ACC112 (cell line): ENCODE measurements around the gene ANKFN1.

ENCODE experiments used
- H2AFZ ChIP-seq: fragments of 200-600 bp; sonication (generic); one replicate; pipeline ENCODE4 v1.6.0; 2017; ENCODE audit warnings: antibody characterized with exemption, low read length; ENCODE audit not compliant: unreplicated experiment
- H3K27ac ChIP-seq: fragments of 200-600 bp; sonication (generic); 2 replicates; pipeline ENCODE4 v1.5.1; 2014; ENCODE audit warnings: low read depth, mild to moderate bottlenecking, antibody characterized with exemption, low read length, moderate library complexity
- H3K27me3 ChIP-seq: fragments of 200-600 bp; sonication (generic); 2 replicates; pipeline ENCODE4 v1.6.1; 2014; ENCODE audit warnings: mild to moderate bottlenecking, antibody characterized with exemption, low read length, moderate library complexity, mixed read lengths; ENCODE audit not compliant: insufficient read depth
- H3K36me3 ChIP-seq: fragments of 200-600 bp; sonication (generic); 2 replicates; pipeline ENCODE4 v1.6.1; 2016; ENCODE audit warnings: mild to moderate bottlenecking, antibody characterized with exemption, low read length, moderate library complexity, mixed read lengths; ENCODE audit not compliant: insufficient read depth
- H3K4me1 ChIP-seq: fragments of 200-600 bp; sonication (generic); one replicate; pipeline ENCODE4 v1.6.1; 2016; ENCODE audit warnings: low read length, mixed read lengths; ENCODE audit not compliant: insufficient read depth, unreplicated experiment, control insufficient read depth
- H3K4me3 ChIP-seq: fragments of 200-600 bp; sonication (generic); 2 replicates; pipeline ENCODE4 v1.5.1; 2014; ENCODE audit warnings: mild to moderate bottlenecking, low read depth, low read length
- H3K79me2 ChIP-seq: fragments of 200-600 bp; sonication (generic); one replicate; pipeline ENCODE4 v1.6.0; 2016; ENCODE audit warnings: low read length; ENCODE audit not compliant: control insufficient read depth, unreplicated experiment, insufficient read depth

ANKFN1 gene

DNA sequence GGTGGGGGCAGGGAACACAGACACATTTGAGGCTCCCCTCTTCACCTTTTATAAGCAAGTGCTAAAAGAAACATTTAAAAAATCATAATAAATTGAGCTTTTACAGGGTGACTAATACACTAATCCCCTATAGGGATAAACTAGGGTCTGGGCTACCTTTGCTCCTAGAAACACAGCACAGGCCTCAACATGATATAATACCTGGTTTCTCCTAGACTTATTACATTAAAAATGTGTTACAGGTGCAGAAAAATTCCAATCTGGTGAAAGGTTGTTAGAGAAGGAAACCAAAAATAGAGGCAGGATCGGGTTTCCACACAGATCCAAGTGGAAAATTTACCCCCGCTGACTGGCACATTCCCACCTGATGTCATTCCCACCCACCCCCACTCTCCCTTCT lies 315.6 kb downstream of the ANKFN1 start:
- H2AFZ ChIP-seq, result no peak overlapping the region
- H3K79me2 ChIP-seq, result no peaks in the 10 kb centered on the region

DNA sequence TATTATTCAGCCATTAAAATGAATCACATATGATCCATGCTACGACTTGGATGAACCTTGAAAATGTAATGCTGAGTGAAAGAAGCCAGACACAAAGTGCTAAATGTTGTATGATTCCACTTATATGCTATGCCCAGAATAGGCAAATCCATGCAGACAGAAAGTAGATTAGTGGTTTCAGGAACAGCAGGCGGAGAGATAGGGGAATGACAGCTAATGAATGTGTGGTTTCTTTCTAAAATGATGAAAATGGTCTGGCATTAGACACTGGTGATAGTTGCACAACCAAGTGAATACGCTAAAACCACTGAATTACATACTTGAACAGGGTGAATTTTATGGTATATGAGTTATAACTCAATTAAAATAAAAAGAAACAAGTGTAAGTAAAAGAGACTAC lies 318.4 kb downstream of the ANKFN1 start:
- Histone ChIP-seq H3K36me3 (no peaks in the 10 kb centered on the region), H3K4me3 (no peak overlapping the region), H3K27ac (no peak overlapping the region), H2AFZ (no peak overlapping the region), H3K79me2 (no peaks in the 10 kb centered on the region), H3K4me1 (no peaks in the 10 kb centered on the region), H3K27me3 (no peaks in the 10 kb centered on the region)

More for the DNA sequence above, 315.6 kb downstream of the ANKFN1 start:
- Histone ChIP-seq H3K4me1 (no peaks in the 10 kb centered on the region), H3K4me3 (no peak overlapping the region), H3K36me3 (no peaks in the 10 kb centered on the region), H3K27ac (no peak overlapping the region), H3K27me3 (no peaks in the 10 kb centered on the region)

- Histone ChIP-seq H3K27me3 (no peaks in the 10 kb centered on the region), H3K4me1 (no peaks in the 10 kb centered on the region), H3K36me3 (no peaks in the 10 kb centered on the region), H2AFZ (no peak overlapping the region), H3K27ac (no peak overlapping the region), H3K79me2 (no peaks in the 10 kb centered on the region), H3K4me3 (no peak overlapping the region)
These were observed 321.8 kb downstream of the ANKFN1 start for GRCh38 chr17:56475116-56475515.

- Histone ChIP-seq H3K27ac (no peak overlapping the region), H3K36me3 (no peaks in the 10 kb centered on the region), H3K4me3 (no peak overlapping the region), H3K4me1 (no peaks in the 10 kb centered on the region), H3K27me3 (no peaks in the 10 kb centered on the region), H3K79me2 (no peaks in the 10 kb centered on the region), H2AFZ (no peak overlapping the region)
These were observed 325.7 kb downstream of the ANKFN1 start for GRCh38 chr17:56478836-56479447.

GRCh38 chr17:56480501-56480900 lies 327.2 kb downstream of the ANKFN1 start:
- H3K27me3 ChIP-seq, result no peaks in the 10 kb centered on the region
- H2AFZ ChIP-seq, result no peak overlapping the region
- H3K27ac ChIP-seq, result no peak overlapping the region
- no peaks in the 10 kb centered on the region for H3K79me2 ChIP-seq
- H3K4me3 ChIP-seq, result no peak overlapping the region
- H3K4me1 ChIP-seq, result no peaks in the 10 kb centered on the region
- H3K36me3 ChIP-seq, result no peaks in the 10 kb centered on the region

DNA sequence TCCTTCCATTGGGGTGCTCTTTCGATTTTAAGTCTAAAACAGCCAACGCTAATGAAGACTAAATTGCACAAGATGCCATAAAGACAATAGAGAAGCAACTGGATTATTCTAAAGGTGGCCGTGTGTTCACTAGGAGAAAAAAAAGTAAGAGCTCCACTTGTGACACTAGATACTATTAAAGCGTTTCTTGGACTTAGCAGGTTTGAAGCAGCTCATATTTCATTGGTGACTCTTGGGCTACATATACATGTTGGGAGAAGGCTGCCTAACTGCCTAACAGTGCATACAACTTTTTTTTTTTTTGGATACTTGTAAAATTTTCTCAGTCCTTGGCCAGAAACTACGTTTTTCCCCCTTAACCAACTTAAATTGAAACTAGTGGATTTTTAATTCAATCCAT lies 328.4 kb downstream of the ANKFN1 start:
- no peaks in the 10 kb centered on the region for H3K27me3 ChIP-seq
- H3K4me1 ChIP-seq, result no peaks in the 10 kb centered on the region
- no peak overlapping the region for H3K27ac ChIP-seq
- no peaks in the 10 kb centered on the region for H3K36me3 ChIP-seq
- H3K4me3 ChIP-seq, result no peak overlapping the region
- H3K79me2 ChIP-seq, result no peaks in the 10 kb centered on the region
- H2AFZ ChIP-seq, result no peak overlapping the region

- H3K27me3 ChIP-seq, result no peaks in the 10 kb centered on the region
- H3K4me3 ChIP-seq, result no peak overlapping the region
- H3K36me3 ChIP-seq, result no peaks in the 10 kb centered on the region
- H3K79me2 ChIP-seq, result no peaks in the 10 kb centered on the region
- H2AFZ ChIP-seq, result no peak overlapping the region
- no peak overlapping the region for H3K27ac ChIP-seq
- no peaks in the 10 kb centered on the region for H3K4me1 ChIP-seq
These were observed 329.0 kb downstream of the ANKFN1 start for GRCh38 chr17:56482229-56482628.

DNA sequence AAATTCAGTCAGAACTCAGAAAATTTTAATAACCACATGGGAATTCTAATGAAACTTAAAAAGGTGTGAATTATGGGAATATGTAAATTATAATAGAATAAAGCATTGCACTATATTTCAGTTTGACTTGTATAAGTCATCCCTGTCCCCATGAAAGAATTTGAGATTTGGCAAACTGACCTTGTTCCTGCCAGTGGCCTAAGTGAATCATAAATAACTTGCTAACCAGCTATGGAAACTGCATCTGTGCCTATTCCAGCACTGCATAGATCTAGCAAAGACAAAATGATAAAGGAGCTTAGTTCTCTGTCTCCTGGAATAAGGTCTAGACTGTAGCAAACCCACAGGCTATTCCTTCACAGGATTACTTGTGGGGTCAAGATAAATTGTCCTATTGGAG lies 333.5 kb downstream of the ANKFN1 start:
- no peak overlapping the region for H3K4me3 ChIP-seq
- H3K27ac ChIP-seq, result no peak overlapping the region
- no peaks in the 10 kb centered on the region for H3K36me3 ChIP-seq
- H3K4me1 ChIP-seq, result no peaks in the 10 kb centered on the region
- no peaks in the 10 kb centered on the region for H3K79me2 ChIP-seq
- no peaks in the 10 kb centered on the region for H3K27me3 ChIP-seq
- H2AFZ ChIP-seq, result no peak overlapping the region

- Histone ChIP-seq H3K4me3 (no peak overlapping the region), H2AFZ (no peak overlapping the region), H3K27me3 (no peaks in the 10 kb centered on the region; the same call in 1 of the 2 replicates), H3K4me1 (no peaks in the 10 kb centered on the region), H3K36me3 (no peaks in the 10 kb centered on the region), H3K27ac (no peak overlapping the region), H3K79me2 (no peaks in the 10 kb centered on the region)
These were observed 335.5 kb downstream of the ANKFN1 start for GRCh38 chr17:56488800-56489199.

GRCh38 chr17:56489980-56490379 lies 336.7 kb downstream of the ANKFN1 start:
- no peak overlapping the region for H3K27ac ChIP-seq
- no peaks in the 10 kb centered on the region; the same call in 1 of the 2 replicates for H3K27me3 ChIP-seq
- no peaks in the 10 kb centered on the region for H3K79me2 ChIP-seq

DNA sequence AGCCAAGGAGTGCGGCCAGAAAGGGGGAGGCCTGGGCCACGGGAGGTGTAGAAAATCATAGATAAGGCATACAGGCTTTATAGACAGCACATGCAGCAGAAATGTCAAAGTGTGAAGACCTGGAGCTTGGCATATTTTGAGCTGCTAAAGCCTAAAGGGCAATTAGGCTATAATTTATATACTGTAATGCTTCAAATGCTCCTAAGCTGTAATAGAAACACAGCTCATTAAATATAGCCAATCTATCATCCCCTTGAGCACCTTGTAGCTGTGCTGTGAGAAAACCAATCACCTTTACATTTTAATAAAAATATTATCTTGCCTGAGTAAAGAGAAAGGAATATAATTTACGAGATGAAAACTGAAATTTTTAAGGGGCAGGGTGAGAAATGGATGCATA lies 342.3 kb downstream of the ANKFN1 start:
- Histone ChIP-seq H2AFZ (no peak overlapping the region), H3K27ac (no peak overlapping the region), H3K36me3 (no peaks in the 10 kb centered on the region), H3K4me1 (no peaks in the 10 kb centered on the region), H3K4me3 (no peak overlapping the region), H3K79me2 (no peaks in the 10 kb centered on the region), H3K27me3 (no peaks in the 10 kb centered on the region; the same call in 1 of the 2 replicates)

More at GRCh38 chr17:56489980-56490379, 336.7 kb downstream of the ANKFN1 start:
- Histone ChIP-seq H3K4me1 (no peaks in the 10 kb centered on the region), H3K4me3 (no peak overlapping the region), H2AFZ (no peak overlapping the region), H3K36me3 (no peaks in the 10 kb centered on the region)
